WTC11 (cell line): Measurements from ENCODE around the gene CALML3.

ENCODE experiments used
- ATF1 ChIP-seq: sonication (generic); formaldehyde crosslinking; IDR thresholded peaks from 2 replicates; pipeline ENCODE4 v1.8.1; 2023; ENCODE audit warnings: mild to moderate bottlenecking, moderate library complexity, missing genetic modification reagents
- CBFB ChIP-seq: sonication (generic); formaldehyde crosslinking; IDR thresholded peaks from 2 replicates; pipeline ENCODE4 v1.8.1; 2022; ENCODE audit warnings: mild to moderate bottlenecking, low read depth, missing genetic modification reagents
- CREM ChIP-seq: sonication (generic); formaldehyde crosslinking; IDR thresholded peaks from 2 replicates; pipeline ENCODE4 v1.8.1; 2022; ENCODE audit warnings: mild to moderate bottlenecking, missing genetic modification reagents, moderate library complexity
- RORB ChIP-seq: fragments of 250-450 bp; sonication (Bioruptor Pico); IDR thresholded peaks from 2 replicates; pipeline ENCODE4 v1.9.0; 2021; ENCODE audit warnings: mild to moderate bottlenecking
- ZNF232 ChIP-seq: sonication (generic); formaldehyde crosslinking; IDR thresholded peaks from 2 replicates; pipeline ENCODE4 v1.8.0; 2022; ENCODE audit warnings: mild to moderate bottlenecking, missing genetic modification reagents
- ZNF416 ChIP-seq: fragments of 250-450 bp; sonication (Bioruptor Pico); IDR thresholded peaks from 2 replicates; pipeline ENCODE4 v1.9.0; 2021; ENCODE audit warnings: mild to moderate bottlenecking, inconsistent platforms
- TF ChIP-seq, protein P1 (sequence below): fragments of 200-600 bp; IDR thresholded peaks from 2 replicates; pipeline ENCODE4 v1.8.0; 2022; ENCODE audit warnings: antibody characterized with exemption
- TF ChIP-seq, protein P2 (sequence below): sonication (generic); formaldehyde crosslinking; IDR thresholded peaks from 2 replicates; pipeline ENCODE4 v1.8.0; 2022; ENCODE audit warnings: mild to moderate bottlenecking, missing genetic modification reagents
- TF ChIP-seq, protein P3 (sequence below): sonication (generic); formaldehyde crosslinking; IDR thresholded peaks from 2 replicates; pipeline ENCODE4 v1.8.1; 2022; ENCODE audit warnings: low read depth, mild to moderate bottlenecking, moderate library complexity, missing genetic modification reagents, borderline replicate concordance
- TF ChIP-seq, protein P4 (sequence below): sonication (generic); formaldehyde crosslinking; IDR thresholded peaks from 2 replicates; pipeline ENCODE4 v1.8.1; 2023; ENCODE audit warnings: mild to moderate bottlenecking, moderate library complexity, missing genetic modification reagents
- TF ChIP-seq, protein P5 (sequence below): sonication (generic); formaldehyde crosslinking; IDR thresholded peaks from 2 replicates; pipeline ENCODE4 v1.8.0; 2022; ENCODE audit warnings: mild to moderate bottlenecking, missing genetic modification reagents

DNA sequence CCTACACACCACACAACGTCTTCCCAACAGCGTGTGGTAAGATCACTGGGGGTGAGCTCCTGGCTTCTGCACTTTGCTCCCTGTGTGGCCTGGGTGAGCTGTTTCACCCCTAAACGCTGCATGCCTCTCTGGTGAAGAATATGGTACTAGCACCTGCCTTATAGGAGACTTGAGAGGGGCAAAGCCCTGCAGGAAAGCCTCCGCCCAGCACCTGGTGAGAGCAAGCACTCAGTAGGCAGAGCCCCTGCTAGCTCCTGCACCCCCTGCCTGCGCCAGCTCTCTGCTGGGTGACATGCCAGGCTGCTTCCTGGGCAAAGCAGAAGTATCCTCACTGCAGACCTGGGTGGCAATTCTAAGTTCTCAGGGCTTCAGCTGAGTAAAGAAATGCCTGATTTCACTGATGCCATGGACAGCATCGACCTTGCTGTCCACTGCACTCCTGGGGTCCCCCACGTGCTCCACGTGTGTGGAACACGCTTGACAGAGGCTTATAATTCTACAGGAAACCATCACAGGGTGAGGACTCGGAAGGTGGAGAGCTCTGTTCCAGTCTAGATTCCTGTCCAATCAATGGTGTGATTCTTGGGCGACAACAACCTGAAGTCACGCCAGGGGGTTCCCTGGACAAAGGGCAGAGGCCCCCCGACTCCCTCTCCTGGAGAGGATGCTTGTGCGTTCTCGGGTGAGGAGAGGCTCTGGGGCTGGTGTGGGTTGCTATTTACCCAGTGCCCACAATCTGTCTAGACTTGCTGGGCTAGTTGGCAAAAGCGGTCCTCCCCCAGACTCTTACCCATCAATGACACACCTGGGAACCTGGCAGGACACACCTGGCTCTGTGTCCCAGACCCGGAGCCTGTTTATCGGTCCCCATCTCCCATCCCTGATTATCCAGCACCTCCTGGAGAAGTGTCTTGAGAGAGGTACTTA lies 20.4 kb upstream of the CALML3 start:
- TF ChIP-seq, protein P1, sequence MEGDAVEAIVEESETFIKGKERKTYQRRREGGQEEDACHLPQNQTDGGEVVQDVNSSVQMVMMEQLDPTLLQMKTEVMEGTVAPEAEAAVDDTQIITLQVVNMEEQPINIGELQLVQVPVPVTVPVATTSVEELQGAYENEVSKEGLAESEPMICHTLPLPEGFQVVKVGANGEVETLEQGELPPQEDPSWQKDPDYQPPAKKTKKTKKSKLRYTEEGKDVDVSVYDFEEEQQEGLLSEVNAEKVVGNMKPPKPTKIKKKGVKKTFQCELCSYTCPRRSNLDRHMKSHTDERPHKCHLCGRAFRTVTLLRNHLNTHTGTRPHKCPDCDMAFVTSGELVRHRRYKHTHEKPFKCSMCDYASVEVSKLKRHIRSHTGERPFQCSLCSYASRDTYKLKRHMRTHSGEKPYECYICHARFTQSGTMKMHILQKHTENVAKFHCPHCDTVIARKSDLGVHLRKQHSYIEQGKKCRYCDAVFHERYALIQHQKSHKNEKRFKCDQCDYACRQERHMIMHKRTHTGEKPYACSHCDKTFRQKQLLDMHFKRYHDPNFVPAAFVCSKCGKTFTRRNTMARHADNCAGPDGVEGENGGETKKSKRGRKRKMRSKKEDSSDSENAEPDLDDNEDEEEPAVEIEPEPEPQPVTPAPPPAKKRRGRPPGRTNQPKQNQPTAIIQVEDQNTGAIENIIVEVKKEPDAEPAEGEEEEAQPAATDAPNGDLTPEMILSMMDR: no peak
- TF ChIP-seq ZNF416 (CRISPR knock-in tag) (no peak), CBFB (CRISPR knock-in tag) (no peak), ZNF232 (CRISPR knock-in tag) (no peak), RORB (CRISPR knock-in tag) (no peak), ATF1 (no peak), CREM (no peak)
- TF ChIP-seq, protein P2, sequence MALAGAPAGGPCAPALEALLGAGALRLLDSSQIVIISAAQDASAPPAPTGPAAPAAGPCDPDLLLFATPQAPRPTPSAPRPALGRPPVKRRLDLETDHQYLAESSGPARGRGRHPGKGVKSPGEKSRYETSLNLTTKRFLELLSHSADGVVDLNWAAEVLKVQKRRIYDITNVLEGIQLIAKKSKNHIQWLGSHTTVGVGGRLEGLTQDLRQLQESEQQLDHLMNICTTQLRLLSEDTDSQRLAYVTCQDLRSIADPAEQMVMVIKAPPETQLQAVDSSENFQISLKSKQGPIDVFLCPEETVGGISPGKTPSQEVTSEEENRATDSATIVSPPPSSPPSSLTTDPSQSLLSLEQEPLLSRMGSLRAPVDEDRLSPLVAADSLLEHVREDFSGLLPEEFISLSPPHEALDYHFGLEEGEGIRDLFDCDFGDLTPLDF (CRISPR knock-in tag): no peak
- TF ChIP-seq, protein P3, sequence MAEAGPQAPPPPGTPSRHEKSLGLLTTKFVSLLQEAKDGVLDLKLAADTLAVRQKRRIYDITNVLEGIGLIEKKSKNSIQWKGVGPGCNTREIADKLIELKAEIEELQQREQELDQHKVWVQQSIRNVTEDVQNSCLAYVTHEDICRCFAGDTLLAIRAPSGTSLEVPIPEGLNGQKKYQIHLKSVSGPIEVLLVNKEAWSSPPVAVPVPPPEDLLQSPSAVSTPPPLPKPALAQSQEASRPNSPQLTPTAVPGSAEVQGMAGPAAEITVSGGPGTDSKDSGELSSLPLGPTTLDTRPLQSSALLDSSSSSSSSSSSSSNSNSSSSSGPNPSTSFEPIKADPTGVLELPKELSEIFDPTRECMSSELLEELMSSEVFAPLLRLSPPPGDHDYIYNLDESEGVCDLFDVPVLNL (CRISPR knock-in tag): no peak
- TF ChIP-seq, protein P4, sequence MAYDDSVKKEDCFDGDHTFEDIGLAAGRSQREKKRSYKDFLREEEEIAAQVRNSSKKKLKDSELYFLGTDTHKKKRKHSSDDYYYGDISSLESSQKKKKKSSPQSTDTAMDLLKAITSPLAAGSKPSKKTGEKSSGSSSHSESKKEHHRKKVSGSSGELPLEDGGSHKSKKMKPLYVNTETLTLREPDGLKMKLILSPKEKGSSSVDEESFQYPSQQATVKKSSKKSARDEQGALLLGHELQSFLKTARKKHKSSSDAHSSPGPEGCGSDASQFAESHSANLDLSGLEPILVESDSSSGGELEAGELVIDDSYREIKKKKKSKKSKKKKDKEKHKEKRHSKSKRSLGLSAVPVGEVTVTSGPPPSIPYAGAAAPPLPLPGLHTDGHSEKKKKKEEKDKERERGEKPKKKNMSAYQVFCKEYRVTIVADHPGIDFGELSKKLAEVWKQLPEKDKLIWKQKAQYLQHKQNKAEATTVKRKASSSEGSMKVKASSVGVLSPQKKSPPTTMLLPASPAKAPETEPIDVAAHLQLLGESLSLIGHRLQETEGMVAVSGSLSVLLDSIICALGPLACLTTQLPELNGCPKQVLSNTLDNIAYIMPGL: no peak
- TF ChIP-seq, protein P5, sequence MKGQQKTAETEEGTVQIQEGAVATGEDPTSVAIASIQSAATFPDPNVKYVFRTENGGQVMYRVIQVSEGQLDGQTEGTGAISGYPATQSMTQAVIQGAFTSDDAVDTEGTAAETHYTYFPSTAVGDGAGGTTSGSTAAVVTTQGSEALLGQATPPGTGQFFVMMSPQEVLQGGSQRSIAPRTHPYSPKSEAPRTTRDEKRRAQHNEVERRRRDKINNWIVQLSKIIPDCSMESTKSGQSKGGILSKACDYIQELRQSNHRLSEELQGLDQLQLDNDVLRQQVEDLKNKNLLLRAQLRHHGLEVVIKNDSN: no peak
